ENCODE measurements around the gene KDM5A.

- TF ChIP-seq POLR2A (IDR thresholded peaks at IDR 0.05; ENCODE audit: low read length) (no peak), GATA1 (IDR thresholded peaks at IDR 0.05; ENCODE audit: low read depth, low read length) (no peak)
Measured at GRCh38 chr12:400828-401227, 11.7 kb upstream of the KDM5A start.

All from erythroblast (primary cell).